ENCODE results near the gene GALNTL6.

GALNTL6 gene

DNA sequence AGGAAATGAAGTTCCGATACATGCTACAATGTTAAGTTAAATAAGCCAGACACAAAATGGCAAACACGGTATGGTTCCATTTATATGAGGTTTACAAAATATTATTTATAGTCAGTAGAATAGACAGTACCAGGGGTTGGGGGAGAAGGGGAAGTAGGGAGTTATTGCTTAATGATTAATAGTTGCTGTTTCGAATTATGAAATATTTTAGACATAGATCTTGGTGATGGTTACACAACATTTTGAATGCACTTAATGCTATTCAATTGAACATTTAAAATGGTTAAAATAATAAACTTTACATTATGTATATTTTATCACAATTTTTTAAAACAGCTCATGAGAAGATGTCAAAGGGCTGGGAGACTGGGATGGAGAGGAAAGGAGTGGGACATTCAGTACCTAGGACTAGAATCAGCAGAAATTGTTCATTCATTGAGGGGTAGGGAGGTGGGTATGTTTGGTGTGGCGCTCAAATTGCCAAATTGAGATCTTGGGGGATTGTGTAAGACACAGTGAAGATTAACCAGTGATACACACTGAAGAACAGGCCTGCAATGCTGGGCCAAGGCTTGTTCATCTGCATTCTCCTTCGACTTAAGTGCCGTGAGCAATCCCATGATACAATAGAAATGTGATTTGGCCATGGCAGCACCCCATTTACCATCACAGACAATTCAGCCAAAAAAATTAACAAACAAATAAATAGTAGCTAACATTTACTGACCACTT is 1189.8 kb downstream of the GALNTL6 start:
- Histone ChIP-seq H3K27me3 (replicated peaks; ENCODE audit: control insufficient read depth, insufficient read depth, low read length) (no peaks in the 10 kb centered on the region), H3K4me3 (replicated peaks; ENCODE audit: low read depth, low read length) (no peak overlapping the region), H3K36me3 (ENCODE audit: control insufficient read depth, insufficient read depth, low read length) (no peaks in the 10 kb centered on the region)
- TF ChIP-seq, protein P1, sequence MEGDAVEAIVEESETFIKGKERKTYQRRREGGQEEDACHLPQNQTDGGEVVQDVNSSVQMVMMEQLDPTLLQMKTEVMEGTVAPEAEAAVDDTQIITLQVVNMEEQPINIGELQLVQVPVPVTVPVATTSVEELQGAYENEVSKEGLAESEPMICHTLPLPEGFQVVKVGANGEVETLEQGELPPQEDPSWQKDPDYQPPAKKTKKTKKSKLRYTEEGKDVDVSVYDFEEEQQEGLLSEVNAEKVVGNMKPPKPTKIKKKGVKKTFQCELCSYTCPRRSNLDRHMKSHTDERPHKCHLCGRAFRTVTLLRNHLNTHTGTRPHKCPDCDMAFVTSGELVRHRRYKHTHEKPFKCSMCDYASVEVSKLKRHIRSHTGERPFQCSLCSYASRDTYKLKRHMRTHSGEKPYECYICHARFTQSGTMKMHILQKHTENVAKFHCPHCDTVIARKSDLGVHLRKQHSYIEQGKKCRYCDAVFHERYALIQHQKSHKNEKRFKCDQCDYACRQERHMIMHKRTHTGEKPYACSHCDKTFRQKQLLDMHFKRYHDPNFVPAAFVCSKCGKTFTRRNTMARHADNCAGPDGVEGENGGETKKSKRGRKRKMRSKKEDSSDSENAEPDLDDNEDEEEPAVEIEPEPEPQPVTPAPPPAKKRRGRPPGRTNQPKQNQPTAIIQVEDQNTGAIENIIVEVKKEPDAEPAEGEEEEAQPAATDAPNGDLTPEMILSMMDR (IDR thresholded peaks at IDR 0.05; ENCODE audit: insufficient read depth, low read length, poor library complexity, severe bottlenecking), result no peak
- no peak for DNase-seq (ENCODE audit: extremely low read depth, insufficient read length)

DNA sequence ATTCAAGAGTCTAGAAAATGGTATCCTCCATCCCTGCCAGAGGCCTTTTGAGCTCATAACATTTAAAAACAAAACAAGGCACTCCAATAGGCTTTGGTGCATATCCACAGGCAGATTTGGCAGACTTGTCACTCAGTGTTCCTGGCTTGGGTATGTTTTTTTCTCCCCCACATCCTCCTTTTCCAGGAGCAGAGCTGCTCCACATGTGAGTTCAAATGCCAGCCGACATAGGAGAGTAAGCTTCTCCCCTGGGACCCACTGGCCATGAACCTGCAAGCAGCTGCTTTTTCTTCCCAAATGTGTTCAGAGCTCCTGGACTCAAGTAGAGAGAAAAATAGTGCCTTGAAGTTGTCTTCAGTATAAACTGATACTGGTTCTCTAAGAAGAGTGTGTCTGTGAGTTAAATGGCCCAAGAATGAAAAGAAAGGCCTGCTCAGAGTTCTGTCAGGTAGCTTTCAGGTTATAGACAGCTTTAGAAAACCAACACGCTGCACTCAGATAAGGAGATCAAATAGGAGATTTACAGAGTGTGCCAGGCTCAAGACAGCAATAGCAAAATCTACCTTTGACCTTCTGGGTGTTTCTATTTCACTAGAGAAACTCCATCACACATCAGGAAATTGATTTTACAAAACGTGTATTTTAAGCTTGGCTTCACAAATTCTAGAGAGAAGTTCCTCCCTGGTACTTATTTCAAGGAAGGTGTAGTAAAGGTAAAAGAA is 1192.9 kb downstream of the GALNTL6 start:
- Histone ChIP-seq H3K27me3 (replicated peaks; ENCODE audit: control insufficient read depth, insufficient read depth, low read length) (no peaks in the 10 kb centered on the region; the same call in 1 of the 2 replicates), H3K4me3 (replicated peaks; ENCODE audit: low read depth, low read length) (no peak overlapping the region), H3K36me3 (ENCODE audit: control insufficient read depth, insufficient read depth, low read length) (no peaks in the 10 kb centered on the region)
- DNase-seq (ENCODE audit: extremely low read depth, insufficient read length), result no peak
- TF ChIP-seq, protein P1 (IDR thresholded peaks at IDR 0.05; ENCODE audit: insufficient read depth, low read length, poor library complexity, severe bottlenecking), result no peak

DNA sequence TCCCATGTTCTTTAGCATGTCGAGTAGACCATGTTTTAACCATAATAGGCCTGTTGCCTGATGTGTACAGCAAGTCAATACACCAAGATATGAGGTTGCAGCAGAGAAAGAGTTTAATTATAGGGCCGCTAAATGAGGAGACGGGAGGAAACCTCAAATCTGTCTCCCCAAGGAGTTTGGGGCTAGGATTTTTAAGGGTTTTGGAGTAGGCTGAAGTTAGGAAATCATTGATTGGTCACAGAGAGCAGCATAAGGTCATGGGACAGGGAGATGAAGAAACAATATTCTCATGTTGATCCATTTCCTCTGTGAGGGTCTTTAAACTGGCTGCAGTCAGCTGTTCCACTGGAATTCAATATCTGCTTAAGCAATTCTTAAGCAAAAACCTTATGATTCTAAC is 1195.2 kb downstream of the GALNTL6 start:
- no peak for DNase-seq (ENCODE audit: extremely low read depth, insufficient read length)
- TF ChIP-seq, protein P1 (IDR thresholded peaks at IDR 0.05; ENCODE audit: insufficient read depth, low read length, poor library complexity, severe bottlenecking), result no peak
- no peaks in the 10 kb centered on the region; the same call in 1 of the 2 replicates for H3K27me3 ChIP-seq (replicated peaks; ENCODE audit: control insufficient read depth, insufficient read depth, low read length)
- no peak overlapping the region for H3K4me3 ChIP-seq (replicated peaks; ENCODE audit: low read depth, low read length)
- H3K36me3 ChIP-seq (ENCODE audit: control insufficient read depth, insufficient read depth, low read length), result no peaks in the 10 kb centered on the region

DNA sequence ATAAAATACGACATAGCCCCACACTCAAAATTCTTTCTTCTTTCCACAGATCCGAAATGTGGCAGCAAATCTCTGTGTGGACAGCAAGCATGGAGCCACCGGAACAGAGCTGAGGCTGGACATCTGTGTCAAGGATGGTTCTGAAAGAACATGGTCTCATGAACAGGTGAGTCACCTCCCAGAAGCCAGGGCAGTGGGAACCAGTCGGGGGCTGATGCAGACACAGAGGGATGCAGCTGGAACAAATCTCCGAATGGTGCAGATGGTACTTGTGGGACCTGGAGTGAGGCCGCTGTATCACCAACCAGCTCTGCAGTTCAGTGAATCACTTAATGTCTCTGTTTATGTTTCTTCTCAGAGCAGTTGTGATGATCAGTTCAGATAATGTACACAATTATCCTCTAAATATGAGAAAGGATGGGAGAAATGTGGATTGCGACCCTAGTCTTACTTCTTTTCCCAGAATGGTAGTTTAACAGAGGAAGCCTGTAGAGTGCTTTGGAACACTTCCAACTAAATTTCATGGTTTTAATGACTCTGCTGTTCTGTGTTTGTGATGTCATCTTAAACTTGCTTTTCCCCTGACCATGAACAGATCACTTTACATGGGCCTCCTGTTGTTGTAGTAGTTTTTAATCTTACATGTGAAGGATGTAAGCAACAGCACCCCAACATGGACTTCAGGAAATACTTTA is 1196.1 kb downstream of the GALNTL6 start:
- Histone ChIP-seq H3K36me3 (ENCODE audit: control insufficient read depth, insufficient read depth, low read length) (no peaks in the 10 kb centered on the region), H3K4me3 (replicated peaks; ENCODE audit: low read depth, low read length) (no peak overlapping the region), H3K27me3 (replicated peaks; ENCODE audit: control insufficient read depth, insufficient read depth, low read length) (no peaks in the 10 kb centered on the region; the same call in 1 of the 2 replicates)
- DNase-seq (ENCODE audit: extremely low read depth, insufficient read length), result no peak
- TF ChIP-seq, protein P1 (IDR thresholded peaks at IDR 0.05; ENCODE audit: insufficient read depth, low read length, poor library complexity, severe bottlenecking), result no peak

DNA sequence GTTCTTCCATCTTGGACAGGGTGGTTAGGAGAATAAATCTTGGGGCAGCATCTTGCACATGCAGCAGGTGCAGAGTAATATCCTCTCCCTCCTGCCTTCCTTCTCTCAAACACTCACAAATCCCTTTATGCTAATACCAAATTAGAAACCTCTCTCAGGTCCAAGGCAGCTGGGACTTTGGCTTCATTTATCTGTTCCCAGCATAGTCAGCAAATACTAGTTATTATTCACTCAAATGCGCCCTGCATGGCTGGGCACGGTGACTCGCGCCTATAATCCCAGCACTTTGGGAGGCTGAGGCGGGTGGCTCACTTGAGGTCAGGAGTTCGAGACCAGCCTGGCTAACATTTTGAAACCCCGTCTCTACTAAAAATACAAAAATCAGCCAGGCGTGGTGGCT is 1199.4 kb downstream of the GALNTL6 start:
- DNase-seq (ENCODE audit: extremely low read depth, insufficient read length), result no peak
- TF ChIP-seq, protein P1 (IDR thresholded peaks at IDR 0.05; ENCODE audit: insufficient read depth, low read length, poor library complexity, severe bottlenecking), result no peak
- no peaks in the 10 kb centered on the region; the same call in 1 of the 2 replicates for H3K27me3 ChIP-seq (replicated peaks; ENCODE audit: control insufficient read depth, insufficient read depth, low read length)
- no peaks in the 10 kb centered on the region for H3K36me3 ChIP-seq (ENCODE audit: control insufficient read depth, insufficient read depth, low read length)
- H3K4me3 ChIP-seq (replicated peaks; ENCODE audit: low read depth, low read length), result no peak overlapping the region
